ENCODE data around the gene MVD.

- no peak for TF ChIP-seq CTCF (IDR thresholded peaks at IDR 0.05)
- no peak for TF ChIP-seq POLR2A (IDR thresholded peaks at IDR 0.05)
- TF ChIP-seq POLR2AphosphoS5 (IDR thresholded peaks at IDR 0.05) = no peak
Measured at GRCh38 chr16:88695218-88695617, 32.3 kb upstream of the MVD start.
